Kidney (tissue), 14 donors: ENCODE measurements around the gene KRTAP5-1. TPM values are rescaled to one million over a fixed set of nuclear protein-coding genes. Genes with fewer than 3 reads are reported as not detected.

Experiments used
- DNase-seq, 5 donors: peaks; one replicate each; pipeline ENCODE4 v3.0.0-alpha.2; 2013 to 2020
- FAIRE-seq: peaks from 2 replicates; lab custom pipeline; 2012; peaks lifted over from hg19 to GRCh38; lab: Jason Lieb, UNC
- H3K27ac ChIP-seq, 2 donors: one replicate each; pipeline ENCODE4 v1.7.0; 2013; ENCODE audit warnings: low read depth in 2 of 2, low read length in 2 of 2, inconsistent platforms in 1 of 2
- H3K27me3 ChIP-seq: one replicate; pipeline ENCODE4 v1.7.1; 2013; ENCODE audit warnings: low read length, inconsistent platforms; ENCODE audit not compliant: control insufficient read depth, insufficient read depth
- H3K36me3 ChIP-seq, 3 donors: one replicate each; pipeline versions ENCODE4 v1.7.0 to v1.7.1; 2013; ENCODE audit warnings: low read length in 3 of 3, control low read depth in 1 of 3, inconsistent platforms in 1 of 3; ENCODE audit not compliant: insufficient read depth in 3 of 3, control insufficient read depth in 2 of 3
- H3K4me1 ChIP-seq, 3 donors: one replicate each; pipeline versions ENCODE4 v1.7.0 to v1.7.1; 2013; ENCODE audit warnings: low read length in 3 of 3, inconsistent platforms in 1 of 3, low read depth in 1 of 3; ENCODE audit not compliant: control insufficient read depth in 2 of 3, insufficient read depth in 2 of 3
- H3K4me3 ChIP-seq, 3 donors: one replicate each; pipeline versions ENCODE4 v1.7.0 to v1.8.1; 2013; ENCODE audit warnings: low read length in 3 of 3, control low read depth in 1 of 3, inconsistent platforms in 1 of 3
- H3K9ac ChIP-seq, 3 donors: one replicate each; pipeline versions ENCODE4 v1.7.0 to v1.7.1; 2013; ENCODE audit warnings: low read length in 3 of 3, control low read depth in 1 of 3, inconsistent platforms in 1 of 3
- H3K9me3 ChIP-seq, 3 donors: one replicate each; pipeline versions ENCODE4 v1.7.0 to v1.7.1; 2013; ENCODE audit warnings: low read length in 3 of 3, control low read depth in 1 of 3, inconsistent platforms in 1 of 3; ENCODE audit not compliant: control insufficient read depth in 2 of 3, insufficient read depth in 1 of 3
- CTCF ChIP-seq: IDR thresholded peaks from 3 replicates; pipeline ENCODE4 v1.5.1; 2012; ENCODE audit warnings: mild to moderate bottlenecking, moderate library complexity, borderline replicate concordance; ENCODE audit not compliant: insufficient read depth; ENCODE audit errors: extremely low read depth
- intact Hi-C: fragments of 100-400 bp; cut with DNase I; formaldehyde crosslinking; loops from one replicate; pipeline ENCODE4 v1.11.1; 2022
- polyA plus RNA-seq: library from polyadenylated mRNA; stranded (reverse); fragments of 350-450 nt; fragmentation: Illumina TruSeq; extraction: RNeasy Lipid Tissue Mini Kit (QIAGEN cat#74804); gene quantifications from one replicate; pipeline ENCODE4 v1.2.3, GENCODE V29; 2014; ENCODE audit warnings: low read depth, low replicate concordance; ENCODE audit not compliant: insufficient read depth
- total RNA-seq: library from RNA; stranded (reverse); fragmentation: NEBNext Ultra II Directional; extraction: Animal tissue kit (Norgen Biotek cat#: 25700); gene quantifications from one replicate; pipeline ENCODE4 v1.2.1, GENCODE V29; 2021
- donor health status: control.
- donor health status: control.
- donor health status: control.
- donor health status: control.
- donor health status: control.
- donor health status: DM: yes; HTN: yes; CAD: no.
- donor health status: Normal renal cell carcinoma (clear cell type).

The KRTAP5-1 gene
- total and polyA plus RNA-seq, 2 donors from 2014 or later: not detected

DNA sequence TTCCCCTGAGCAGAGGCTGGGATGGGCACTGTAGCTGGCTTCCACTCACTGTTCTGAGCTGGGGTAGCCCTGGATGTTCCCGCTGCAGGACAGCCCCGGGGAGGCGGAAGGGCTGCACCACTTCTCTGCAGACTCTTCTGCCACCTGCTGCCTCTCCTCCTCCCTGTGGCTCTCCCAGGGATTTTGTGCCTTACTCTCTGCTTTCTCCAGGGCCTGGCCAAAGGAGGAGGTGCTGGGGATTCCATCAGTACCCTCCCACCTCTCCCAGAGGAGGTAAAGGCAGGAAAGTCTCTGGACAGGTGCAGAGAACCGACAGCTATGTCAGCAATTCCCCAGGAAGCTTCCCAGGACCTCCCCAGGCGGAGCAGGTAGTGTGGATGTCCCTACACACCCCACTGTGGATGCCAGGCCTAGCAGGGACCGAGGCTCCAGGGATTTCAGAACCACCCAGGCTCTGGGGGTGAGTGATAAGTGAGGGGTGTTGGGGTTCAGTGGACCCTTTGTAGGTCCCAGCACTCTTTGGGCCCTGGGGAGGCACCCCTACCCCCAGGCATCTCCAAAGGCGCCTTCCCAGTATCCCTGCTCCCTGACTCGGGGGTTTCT, 24.3 kb downstream of the KRTAP5-1 start:
- no peak for TF ChIP-seq CTCF
- Histone ChIP-seq H3K9ac (peak overlapping the region in 1 of 3 donors; percentile 1), H3K27me3 (no peaks in the 10 kb centered on the region), H3K4me1 (peaks cover 0 to 21% (median 3%) of the 10 kb centered on the region in 3 donors), H3K9me3 (no peaks in the 10 kb centered on the region), H3K27ac (peak overlapping the region in 1 of 2 donors; percentile 19), H3K4me3 (no peak overlapping the region), H3K36me3 (no peaks in the 10 kb centered on the region)
- intact Hi-C loops: no loop called here
- no peak for FAIRE-seq
- peak in 1 of 5 donors; percentile 41 for DNase-seq

- peaks cover 0 to 21% (median 3%) of the 10 kb centered on the region in 3 donors for H3K4me1 ChIP-seq
- no peaks in the 10 kb centered on the region for H3K27me3 ChIP-seq
- H3K27ac ChIP-seq: peak overlapping the region; percentile 90 to 95
- H3K9me3 ChIP-seq: no peaks in the 10 kb centered on the region
- H3K36me3 ChIP-seq: no peaks in the 10 kb centered on the region
- no peak for TF ChIP-seq CTCF
- intact Hi-C loops: no loop called here
- H3K4me3 ChIP-seq: no peak overlapping the region
- peak overlapping the region in 1 of 3 donors; percentile 59 for H3K9ac ChIP-seq
- DNase-seq: peak in 2 of 5 donors; percentile 42 to 73
- FAIRE-seq: no peak
Observed at GRCh38 chr11:1560002-1560648, 25.0 kb downstream of the KRTAP5-1 start.

- intact Hi-C loops: no loop called here
- Histone ChIP-seq H3K27me3 (no peaks in the 10 kb centered on the region), H3K36me3 (no peaks in the 10 kb centered on the region), H3K9ac (peak overlapping the region in 1 of 3 donors; percentile 59), H3K27ac (peak overlapping the region; percentile 90 to 95), H3K9me3 (no peaks in the 10 kb centered on the region), H3K4me3 (peak overlapping the region in 1 of 3 donors; percentile 1), H3K4me1 (peaks cover 0 to 20% (median 3%) of the 10 kb centered on the region in 3 donors)
- FAIRE-seq (no peak), DNase-seq (peak; percentile 82 to 97 (median 83))
- TF ChIP-seq CTCF: no peak
Observed at GRCh38 chr11:1559111-1559951, 25.8 kb downstream of the KRTAP5-1 start.
